Thymus (tissue), 14 donors: ENCODE results near the gene PCDHGA1. TPM values are rescaled to one million over a fixed set of nuclear protein-coding genes. Genes with fewer than 3 reads are reported as not detected.
A peak's percentile ranks its signal among the peaks of the same experiment; 100 is the strongest.
"Not testable (repeated sequence)": the region's sequence is repeated elsewhere in the genome, so short reads cannot be mapped to it uniquely, and the experiment has no call there.

Experiments
- DNase-seq, 9 donors: peaks; one replicate each; pipeline ENCODE4 v3.0.0-alpha.2; 2013; ENCODE audit warnings: low spot score in 9 of 9, low read depth in 6 of 9, missing footprints in 1 of 9
- H3K27ac ChIP-seq, 2 donors: one replicate each; pipeline ENCODE4 v1.5.1; 2013; ENCODE audit warnings: control low read depth in 1 of 2, low read depth in 1 of 2, low read length in 1 of 2, mild to moderate bottlenecking in 1 of 2, moderate library complexity in 1 of 2
- H3K27me3 ChIP-seq, 2 donors: one replicate each; pipeline ENCODE4 v1.5.1; 2013; ENCODE audit warnings: low read length in 1 of 2; ENCODE audit not compliant: control insufficient read depth in 2 of 2, insufficient read depth in 1 of 2
- H3K36me3 ChIP-seq, 2 donors: one replicate each; pipeline ENCODE4 v1.5.1; 2013; ENCODE audit warnings: low read length in 1 of 2, mild to moderate bottlenecking in 1 of 2, moderate library complexity in 1 of 2; ENCODE audit not compliant: control insufficient read depth in 2 of 2, insufficient read depth in 2 of 2
- H3K4me1 ChIP-seq, 2 donors: one replicate each; pipeline ENCODE4 v1.5.1; 2013; ENCODE audit warnings: low read length in 2 of 2; ENCODE audit not compliant: control insufficient read depth in 2 of 2, insufficient read depth in 2 of 2
- H3K4me3 ChIP-seq, 2 donors: one replicate each; pipeline ENCODE4 v1.5.1; 2013; ENCODE audit warnings: low read length in 2 of 2, control low read depth in 1 of 2, mild to moderate bottlenecking in 1 of 2
- H3K9me3 ChIP-seq, 2 donors: one replicate each; pipeline ENCODE4 v1.5.1; 2013; ENCODE audit warnings: low read length in 1 of 2, mild to moderate bottlenecking in 1 of 2; ENCODE audit not compliant: control insufficient read depth in 2 of 2, insufficient read depth in 1 of 2
- WGBS: extraction: QIAGEN DNeasy Blood & Tissue Kit; methylation state at CpG from one replicate; pipeline ENCODE4 v1.1.7; 2013; 5-methylcytosine and 5-hydroxymethylcytosine counted together
- long read RNA-seq, 10 donors: transcript quantifications; one replicate each; lab custom pipeline, GENCODE V29; 2026
- polyA plus RNA-seq: library from polyadenylated mRNA; stranded (reverse); fragments of 200-250 nt; gene quantifications from one replicate; pipeline ENCODE4 v1.2.3, GENCODE V29; 2013
- total RNA-seq: library from RNA; stranded (reverse); fragments of 120-200 nt; gene quantifications from one replicate; pipeline ENCODE4 v1.2.4, GENCODE V29; 2013
- donor health status: healthy.

Gene PCDHGA1
- total RNA-seq (0.09 TPM), polyA plus RNA-seq (0.16 TPM)
- long read RNA-seq, donor 1 = 0 reads
- long read RNA-seq, donor 2 = 0 reads
- long read RNA-seq, donor 3, full-length matches to known transcripts = 1 of 1 reads
- long read RNA-seq, donor 3, partial matches to known transcripts = 0 of 1 reads
- long read RNA-seq, donor 3, other reads (novel, unspliced or antisense) = 0 of 1 reads
- long read RNA-seq, donor 4 = 0 reads
- long read RNA-seq, donor 5 = 0 reads
- long read RNA-seq, donor 6, full-length matches to known transcripts = 2 of 2 reads
- long read RNA-seq, donor 6, partial matches to known transcripts = 0 of 2 reads
- long read RNA-seq, donor 6, other reads (novel, unspliced or antisense) = 0 of 2 reads
- long read RNA-seq, donor 7, full-length matches to known transcripts = 2 of 2 reads
- long read RNA-seq, donor 7, partial matches to known transcripts = 0 of 2 reads
- long read RNA-seq, donor 7, other reads (novel, unspliced or antisense) = 0 of 2 reads
- long read RNA-seq, donor 8 = 0 reads
- long read RNA-seq, donor 9, full-length matches to known transcripts = 1 of 1 reads
- long read RNA-seq, donor 9, partial matches to known transcripts = 0 of 1 reads
- long read RNA-seq, donor 9, other reads (novel, unspliced or antisense) = 0 of 1 reads
- long read RNA-seq, donor 10, partial matches to known transcripts = 30 of 30 reads
- long read RNA-seq, donor 10, other reads (novel, unspliced or antisense) = 0 of 30 reads

GRCh38 chr5:141330299-141331080 lies at the start of gene PCDHGA1:
Gene PCDHGA1, plus strand, starts transcription at chr5:141330514.
- 34% methylated on average over 21 of the region's 21 CpGs for WGBS
- peaks cover 6 to 33% of the 10 kb centered on the region in 2 donors for H3K27me3 ChIP-seq
- no peak within 1 kb of the TSS for H3K4me3 ChIP-seq

GRCh38 chr5:141298376-141298775 lies 31.9 kb upstream of the PCDHGA1 start:
- no peaks in the 10 kb centered on the region for H3K36me3 ChIP-seq
- no peak for DNase-seq
- 87% methylated on average over 4 of the region's 4 CpGs for WGBS
- H3K4me1 ChIP-seq = no peaks in the 10 kb centered on the region
- no peak overlapping the region for H3K27ac ChIP-seq
- peaks cover 3 to 30% of the 10 kb centered on the region in 2 donors for H3K9me3 ChIP-seq
- H3K4me3 ChIP-seq = no peak overlapping the region
- H3K27me3 ChIP-seq = no peaks in the 10 kb centered on the region

More at GRCh38 chr5:141330299-141331080, at the start of gene PCDHGA1:
- no peaks in the 10 kb centered on the region for H3K4me1 ChIP-seq
- peak in 1 of 9 donors; percentile 11 for DNase-seq
- no peaks in the 10 kb centered on the region for H3K36me3 ChIP-seq
- H3K27ac ChIP-seq = no peak within 1 kb of the TSS
- peaks cover 4 to 24% of the 10 kb centered on the region in 2 donors for H3K9me3 ChIP-seq

- no peaks in the 10 kb centered on the region for H3K4me1 ChIP-seq
- H3K36me3 ChIP-seq = no peaks in the 10 kb centered on the region
- no peak for DNase-seq
- H3K4me3 ChIP-seq = no peak within 1 kb of the TSS
- WGBS = 77% methylated on average over 36 of the region's 36 CpGs
- H3K9me3 ChIP-seq = peaks cover 5 to 40% of the 10 kb centered on the region in 2 donors
- no peak within 1 kb of the TSS for H3K27ac ChIP-seq
- no peaks in the 10 kb centered on the region for H3K27me3 ChIP-seq
These were observed 26.6 kb upstream of the PCDHGA1 start, which contains the start of gene SLC25A2 for GRCh38 chr5:141303756-141304155. Gene SLC25A2, minus strand, starts transcription at chr5:141304049. Its CDS starts 184 bp downstream, at chr5:141303865.

GRCh38 chr5:141306630-141307029 lies 23.7 kb upstream of the PCDHGA1 start:
- no peaks in the 10 kb centered on the region for H3K36me3 ChIP-seq
- DNase-seq = no peak
- no peak overlapping the region for H3K27ac ChIP-seq
- H3K4me3 ChIP-seq = no peak overlapping the region
- peaks cover 6 to 34% of the 10 kb centered on the region in 2 donors for H3K9me3 ChIP-seq
- WGBS = 98% methylated on average over 1 of the region's 1 CpG
- H3K27me3 ChIP-seq = no peaks in the 10 kb centered on the region
- no peaks in the 10 kb centered on the region for H3K4me1 ChIP-seq

- Histone ChIP-seq H3K4me1 (no peaks in the 10 kb centered on the region), H3K27ac (no peak overlapping the region), H3K36me3 (peaks cover 0 to 3% of the 10 kb centered on the region in 2 donors), H3K27me3 (no peaks in the 10 kb centered on the region), H3K9me3 (peaks cover 1 to 21% of the 10 kb centered on the region in 2 donors), H3K4me3 (no peak overlapping the region)
- DNase-seq = no peak
These were observed 16.6 kb upstream of the PCDHGA1 start for GRCh38 chr5:141313711-141314110.

DNA sequence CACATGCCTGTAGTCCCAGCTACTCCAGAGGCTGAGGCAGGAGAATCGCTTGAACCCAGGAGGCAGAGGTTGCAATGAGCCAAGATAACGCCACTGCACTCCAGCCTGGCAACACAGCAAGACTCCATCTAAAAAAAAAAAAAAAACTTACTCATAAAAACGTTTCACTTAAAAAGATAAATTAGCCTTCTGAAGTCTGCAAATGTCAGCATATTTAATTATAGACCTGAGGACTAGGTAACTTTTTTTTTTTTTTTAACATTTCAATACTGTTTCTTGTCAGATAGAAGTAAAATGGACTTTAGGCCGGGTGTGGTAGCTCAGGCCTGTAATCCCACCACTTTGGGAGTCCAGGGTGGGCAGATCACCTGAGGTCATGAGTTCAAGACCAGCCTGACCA lies 13.4 kb upstream of the PCDHGA1 start:
- H3K27me3 ChIP-seq, DNase-seq, H3K4me1 ChIP-seq, H3K36me3 ChIP-seq, H3K4me3 ChIP-seq, H3K27ac ChIP-seq: not testable (repeated sequence)
- 94% methylated on average over 4 of the region's 4 CpGs for WGBS
- H3K9me3 ChIP-seq = peaks cover 5 to 37% of the 10 kb centered on the region in 2 donors

DNA sequence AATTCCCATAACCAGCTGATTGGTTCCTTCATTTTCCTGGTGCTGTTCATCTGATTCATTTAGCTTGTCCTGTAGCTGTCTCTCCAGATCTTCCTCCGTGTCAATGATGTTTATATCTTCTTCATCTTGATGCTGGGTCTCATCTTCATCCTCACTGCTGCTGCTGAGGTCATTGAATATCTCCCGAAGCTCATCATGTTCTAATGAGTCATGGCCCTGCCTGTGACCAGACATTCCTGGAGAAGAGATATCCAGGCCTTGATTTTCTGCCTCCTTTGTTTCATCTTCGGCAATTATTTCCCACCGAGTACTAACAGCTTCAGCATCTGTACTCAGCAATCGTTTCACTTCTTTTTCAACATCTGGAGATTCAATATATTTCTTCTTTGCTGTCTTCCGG lies 11.1 kb upstream of the PCDHGA1 start:
- Histone ChIP-seq H3K36me3 (peaks cover 4 to 9% of the 10 kb centered on the region in 2 donors), H3K27ac (no peak overlapping the region), H3K4me1 (peaks cover 2 to 4% of the 10 kb centered on the region in 2 donors), H3K9me3 (peaks cover 5 to 31% of the 10 kb centered on the region in 2 donors), H3K4me3 (no peak overlapping the region), H3K27me3 (no peaks in the 10 kb centered on the region)
- DNase-seq = no peak
- WGBS = 99% methylated on average over 6 of the region's 6 CpGs

- Histone ChIP-seq H3K27ac (no peak overlapping the region), H3K4me1 (peaks cover 2 to 4% of the 10 kb centered on the region in 2 donors), H3K9me3 (peaks cover 5 to 31% of the 10 kb centered on the region in 2 donors), H3K36me3 (peaks cover 4 to 9% of the 10 kb centered on the region in 2 donors), H3K27me3 (no peaks in the 10 kb centered on the region), H3K4me3 (peak overlapping the region; percentile 72 to 80)
- no peak for DNase-seq
- 85% methylated on average over 5 of the region's 5 CpGs for WGBS
These were observed 10.6 kb upstream of the PCDHGA1 start for GRCh38 chr5:141319699-141320098.
